ENCODE results near the gene BCAP31. TPM values are rescaled to one million over a fixed set of nuclear protein-coding genes. Genes with fewer than 3 reads are reported as not detected.
A peak's percentile ranks its signal among the peaks of the same experiment; 100 is the strongest.

The BCAP31 gene
- total RNA-seq, 3 donors from 2014 or later, result 158 to 209 (median 181) TPM

GRCh38 chrX:153671589-153672530 lies 52.3 kb downstream of the BCAP31 start:
- intact Hi-C loops (cut with DNase I, micrococcal nuclease), result no loop called here
- Histone ChIP-seq H3K4me1 (ENCODE audit: low read depth) (no peaks in the 10 kb centered on the region), H3K9me3 (no peaks in the 10 kb centered on the region), H3K4me3 (no peak overlapping the region), H3K36me3 (ENCODE audit: low read depth) (no peaks in the 10 kb centered on the region)
- TF ChIP-seq, protein P1, sequence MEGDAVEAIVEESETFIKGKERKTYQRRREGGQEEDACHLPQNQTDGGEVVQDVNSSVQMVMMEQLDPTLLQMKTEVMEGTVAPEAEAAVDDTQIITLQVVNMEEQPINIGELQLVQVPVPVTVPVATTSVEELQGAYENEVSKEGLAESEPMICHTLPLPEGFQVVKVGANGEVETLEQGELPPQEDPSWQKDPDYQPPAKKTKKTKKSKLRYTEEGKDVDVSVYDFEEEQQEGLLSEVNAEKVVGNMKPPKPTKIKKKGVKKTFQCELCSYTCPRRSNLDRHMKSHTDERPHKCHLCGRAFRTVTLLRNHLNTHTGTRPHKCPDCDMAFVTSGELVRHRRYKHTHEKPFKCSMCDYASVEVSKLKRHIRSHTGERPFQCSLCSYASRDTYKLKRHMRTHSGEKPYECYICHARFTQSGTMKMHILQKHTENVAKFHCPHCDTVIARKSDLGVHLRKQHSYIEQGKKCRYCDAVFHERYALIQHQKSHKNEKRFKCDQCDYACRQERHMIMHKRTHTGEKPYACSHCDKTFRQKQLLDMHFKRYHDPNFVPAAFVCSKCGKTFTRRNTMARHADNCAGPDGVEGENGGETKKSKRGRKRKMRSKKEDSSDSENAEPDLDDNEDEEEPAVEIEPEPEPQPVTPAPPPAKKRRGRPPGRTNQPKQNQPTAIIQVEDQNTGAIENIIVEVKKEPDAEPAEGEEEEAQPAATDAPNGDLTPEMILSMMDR (IDR thresholded peaks at IDR 0.05), result no peak
- DNase-seq (peak in 1 of 3 donors; percentile 46), ATAC-seq (no peak)

DNA sequence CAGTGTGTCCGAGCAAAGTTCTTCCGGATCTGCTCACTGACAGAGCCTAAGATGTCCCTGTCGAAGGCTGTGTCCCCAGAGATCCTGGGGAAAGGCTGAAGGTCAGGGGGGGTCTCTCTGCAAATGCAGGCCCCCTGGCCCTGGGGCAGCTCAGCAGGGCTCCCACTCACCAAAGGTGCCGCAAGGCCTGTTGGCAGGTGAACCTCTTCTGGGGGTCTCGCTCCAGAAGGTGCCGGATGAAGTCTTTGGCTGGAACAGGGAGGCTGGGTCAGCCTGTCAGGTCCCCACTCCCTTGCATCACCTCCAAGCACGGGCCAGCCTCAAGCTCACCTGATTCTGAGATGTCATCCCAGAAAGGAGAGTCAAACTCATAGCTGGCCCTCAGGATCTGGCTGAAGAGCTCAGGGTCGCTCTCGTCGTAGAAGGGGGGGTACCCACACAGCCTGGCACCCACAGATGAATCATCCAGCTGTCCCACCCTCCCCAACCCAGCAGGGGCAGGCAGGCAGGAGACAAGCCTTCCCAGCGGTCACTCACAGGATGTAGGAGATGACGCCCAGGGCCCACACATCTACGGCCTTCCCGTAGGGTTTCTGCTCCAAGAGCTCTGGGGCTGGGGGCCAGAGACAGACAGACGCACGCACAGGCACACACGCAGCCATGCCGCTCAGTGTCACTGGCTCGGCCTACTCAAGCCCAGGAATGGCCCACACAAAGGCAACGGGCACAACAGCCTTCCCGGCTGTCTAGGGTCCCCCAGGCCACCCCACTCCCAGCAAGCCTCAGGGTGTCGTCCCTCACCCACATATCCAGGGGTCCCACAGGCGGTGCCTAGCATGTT lies 53.2 kb downstream of the BCAP31 start:
- Histone ChIP-seq H3K9me3 (no peaks in the 10 kb centered on the region), H3K4me1 (ENCODE audit: low read depth) (no peaks in the 10 kb centered on the region), H3K36me3 (ENCODE audit: low read depth) (no peaks in the 10 kb centered on the region), H3K4me3 (no peak overlapping the region)
- TF ChIP-seq, protein P1 (IDR thresholded peaks at IDR 0.05), result no peak
- DNase-seq (no peak), ATAC-seq (no peak)
- intact Hi-C loops (cut with DNase I, micrococcal nuclease), result no loop called here

GRCh38 chrX:153669901-153670731 lies 54.1 kb downstream of the BCAP31 start:
- ATAC-seq (no peak), DNase-seq (no peak)
- Histone ChIP-seq H3K4me1 (ENCODE audit: low read depth) (no peaks in the 10 kb centered on the region), H3K4me3 (no peak overlapping the region), H3K9me3 (no peaks in the 10 kb centered on the region), H3K36me3 (ENCODE audit: low read depth) (no peaks in the 10 kb centered on the region)
- intact Hi-C loops (cut with DNase I, micrococcal nuclease), result loop anchor here in 1 of 2 donors (10.0 kb wide), 1 partner anchor 115 kb away; no protein-coding TSS in a partner anchor
- TF ChIP-seq, protein P1 (IDR thresholded peaks at IDR 0.05), result no peak

GRCh38 chrX:153669174-153669890 lies 54.9 kb downstream of the BCAP31 start:
- H3K9me3 ChIP-seq, result no peaks in the 10 kb centered on the region
- no peaks in the 10 kb centered on the region for H3K4me1 ChIP-seq (ENCODE audit: low read depth)
- intact Hi-C loops (cut with DNase I, micrococcal nuclease), result loop anchor here in 1 of 2 donors (10.0 kb wide), 1 partner anchor 115 kb away; no protein-coding TSS in a partner anchor
- ATAC-seq (peak; percentile 32), DNase-seq (peak in 1 of 3 donors; percentile 49)
- TF ChIP-seq, protein P1 (IDR thresholded peaks at IDR 0.05), result peak; percentile 65
- H3K4me3 ChIP-seq, result no peak overlapping the region
- no peaks in the 10 kb centered on the region for H3K36me3 ChIP-seq (ENCODE audit: low read depth)
